ENCODE measurements around the gene CIRBP. TPM values are rescaled to one million over a fixed set of nuclear protein-coding genes. Genes with fewer than 3 reads are reported as not detected.
A peak's percentile ranks its signal among the peaks of the same experiment; 100 is the strongest.

Gene CIRBP
- total and polyA plus RNA-seq, 2 of the 13 experiments (the other 11 are each of a cell fraction or from before 2014, with no cell fraction given), result 133 to 140 TPM

DNA sequence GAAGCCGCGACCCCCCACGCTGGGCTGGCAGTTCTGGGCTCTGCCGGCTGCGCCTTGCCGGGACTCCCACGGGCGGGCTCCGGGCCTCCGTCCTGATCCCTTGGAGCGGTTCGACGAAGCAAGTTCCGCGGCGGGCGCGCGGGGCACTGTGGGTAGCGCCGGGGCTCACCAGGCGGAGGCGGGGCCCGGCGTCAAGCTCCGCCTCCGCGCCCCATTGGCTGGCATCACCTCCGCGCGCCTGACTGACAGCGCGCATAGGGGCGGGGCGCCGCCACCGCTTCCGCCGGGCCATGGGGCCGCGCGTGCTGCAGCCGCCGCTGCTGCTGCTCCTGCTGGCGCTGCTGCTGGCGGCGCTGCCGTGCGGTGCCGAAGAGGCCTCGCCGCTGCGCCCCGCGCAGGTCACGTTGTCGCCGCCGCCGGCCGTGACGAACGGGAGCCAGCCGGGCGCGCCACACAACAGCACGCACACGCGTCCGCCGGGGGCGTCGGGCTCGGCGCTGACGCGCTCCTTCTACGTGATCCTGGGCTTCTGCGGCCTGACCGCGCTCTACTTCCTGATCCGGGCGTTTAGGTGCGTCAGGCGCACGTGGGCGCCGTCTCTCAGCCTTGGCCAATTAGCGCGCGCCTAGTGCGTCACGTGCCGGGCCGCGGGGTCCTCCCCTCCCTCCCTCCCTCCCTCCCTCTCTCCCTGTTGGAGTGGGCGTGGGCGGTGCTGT lies 6.3 kb downstream of the CIRBP start, which contains the start of gene FAM174C (continued):
- TF ChIP-seq ARHGAP35 (CRISPR knock-in tag; IDR thresholded peaks at IDR 0.05; ENCODE audit: borderline replicate concordance) (no peak), MTA3 (CRISPR knock-in tag; IDR thresholded peaks at IDR 0.05) (no peak), ZNF713 (CRISPR knock-in tag; IDR thresholded peaks at IDR 0.05) (no peak), ZSCAN22 (CRISPR knock-in tag; IDR thresholded peaks at IDR 0.05) (no peak), RBM22 (optimal IDR thresholded peaks at IDR 0.05; ENCODE audit: low read length) (peak; percentile 90), ZNF367 (CRISPR knock-in tag; IDR thresholded peaks at IDR 0.05; ENCODE audit: borderline replicate concordance) (no peak; the same call in 1 of the 2 replicates), FOXA3 (CRISPR knock-in tag; IDR thresholded peaks at IDR 0.05) (0 out of 2 replicates have a peak, but pooled peaks have one; percentile 4), ZNF282 (IDR thresholded peaks at IDR 0.05; ENCODE audit: partially characterized antibody) (no peak)
- TF ChIP-seq, protein P1, sequence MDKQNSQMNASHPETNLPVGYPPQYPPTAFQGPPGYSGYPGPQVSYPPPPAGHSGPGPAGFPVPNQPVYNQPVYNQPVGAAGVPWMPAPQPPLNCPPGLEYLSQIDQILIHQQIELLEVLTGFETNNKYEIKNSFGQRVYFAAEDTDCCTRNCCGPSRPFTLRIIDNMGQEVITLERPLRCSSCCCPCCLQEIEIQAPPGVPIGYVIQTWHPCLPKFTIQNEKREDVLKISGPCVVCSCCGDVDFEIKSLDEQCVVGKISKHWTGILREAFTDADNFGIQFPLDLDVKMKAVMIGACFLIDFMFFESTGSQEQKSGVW (CRISPR knock-in tag; IDR thresholded peaks at IDR 0.05; ENCODE audit: borderline replicate concordance), result 0 out of 2 replicates have a peak, but pooled peaks have one; percentile 61
- TF ChIP-seq, protein P2, sequence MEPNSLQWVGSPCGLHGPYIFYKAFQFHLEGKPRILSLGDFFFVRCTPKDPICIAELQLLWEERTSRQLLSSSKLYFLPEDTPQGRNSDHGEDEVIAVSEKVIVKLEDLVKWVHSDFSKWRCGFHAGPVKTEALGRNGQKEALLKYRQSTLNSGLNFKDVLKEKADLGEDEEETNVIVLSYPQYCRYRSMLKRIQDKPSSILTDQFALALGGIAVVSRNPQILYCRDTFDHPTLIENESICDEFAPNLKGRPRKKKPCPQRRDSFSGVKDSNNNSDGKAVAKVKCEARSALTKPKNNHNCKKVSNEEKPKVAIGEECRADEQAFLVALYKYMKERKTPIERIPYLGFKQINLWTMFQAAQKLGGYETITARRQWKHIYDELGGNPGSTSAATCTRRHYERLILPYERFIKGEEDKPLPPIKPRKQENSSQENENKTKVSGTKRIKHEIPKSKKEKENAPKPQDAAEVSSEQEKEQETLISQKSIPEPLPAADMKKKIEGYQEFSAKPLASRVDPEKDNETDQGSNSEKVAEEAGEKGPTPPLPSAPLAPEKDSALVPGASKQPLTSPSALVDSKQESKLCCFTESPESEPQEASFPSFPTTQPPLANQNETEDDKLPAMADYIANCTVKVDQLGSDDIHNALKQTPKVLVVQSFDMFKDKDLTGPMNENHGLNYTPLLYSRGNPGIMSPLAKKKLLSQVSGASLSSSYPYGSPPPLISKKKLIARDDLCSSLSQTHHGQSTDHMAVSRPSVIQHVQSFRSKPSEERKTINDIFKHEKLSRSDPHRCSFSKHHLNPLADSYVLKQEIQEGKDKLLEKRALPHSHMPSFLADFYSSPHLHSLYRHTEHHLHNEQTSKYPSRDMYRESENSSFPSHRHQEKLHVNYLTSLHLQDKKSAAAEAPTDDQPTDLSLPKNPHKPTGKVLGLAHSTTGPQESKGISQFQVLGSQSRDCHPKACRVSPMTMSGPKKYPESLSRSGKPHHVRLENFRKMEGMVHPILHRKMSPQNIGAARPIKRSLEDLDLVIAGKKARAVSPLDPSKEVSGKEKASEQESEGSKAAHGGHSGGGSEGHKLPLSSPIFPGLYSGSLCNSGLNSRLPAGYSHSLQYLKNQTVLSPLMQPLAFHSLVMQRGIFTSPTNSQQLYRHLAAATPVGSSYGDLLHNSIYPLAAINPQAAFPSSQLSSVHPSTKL (CRISPR knock-in tag; IDR thresholded peaks at IDR 0.05), result no peak
- TF ChIP-seq, protein P3, sequence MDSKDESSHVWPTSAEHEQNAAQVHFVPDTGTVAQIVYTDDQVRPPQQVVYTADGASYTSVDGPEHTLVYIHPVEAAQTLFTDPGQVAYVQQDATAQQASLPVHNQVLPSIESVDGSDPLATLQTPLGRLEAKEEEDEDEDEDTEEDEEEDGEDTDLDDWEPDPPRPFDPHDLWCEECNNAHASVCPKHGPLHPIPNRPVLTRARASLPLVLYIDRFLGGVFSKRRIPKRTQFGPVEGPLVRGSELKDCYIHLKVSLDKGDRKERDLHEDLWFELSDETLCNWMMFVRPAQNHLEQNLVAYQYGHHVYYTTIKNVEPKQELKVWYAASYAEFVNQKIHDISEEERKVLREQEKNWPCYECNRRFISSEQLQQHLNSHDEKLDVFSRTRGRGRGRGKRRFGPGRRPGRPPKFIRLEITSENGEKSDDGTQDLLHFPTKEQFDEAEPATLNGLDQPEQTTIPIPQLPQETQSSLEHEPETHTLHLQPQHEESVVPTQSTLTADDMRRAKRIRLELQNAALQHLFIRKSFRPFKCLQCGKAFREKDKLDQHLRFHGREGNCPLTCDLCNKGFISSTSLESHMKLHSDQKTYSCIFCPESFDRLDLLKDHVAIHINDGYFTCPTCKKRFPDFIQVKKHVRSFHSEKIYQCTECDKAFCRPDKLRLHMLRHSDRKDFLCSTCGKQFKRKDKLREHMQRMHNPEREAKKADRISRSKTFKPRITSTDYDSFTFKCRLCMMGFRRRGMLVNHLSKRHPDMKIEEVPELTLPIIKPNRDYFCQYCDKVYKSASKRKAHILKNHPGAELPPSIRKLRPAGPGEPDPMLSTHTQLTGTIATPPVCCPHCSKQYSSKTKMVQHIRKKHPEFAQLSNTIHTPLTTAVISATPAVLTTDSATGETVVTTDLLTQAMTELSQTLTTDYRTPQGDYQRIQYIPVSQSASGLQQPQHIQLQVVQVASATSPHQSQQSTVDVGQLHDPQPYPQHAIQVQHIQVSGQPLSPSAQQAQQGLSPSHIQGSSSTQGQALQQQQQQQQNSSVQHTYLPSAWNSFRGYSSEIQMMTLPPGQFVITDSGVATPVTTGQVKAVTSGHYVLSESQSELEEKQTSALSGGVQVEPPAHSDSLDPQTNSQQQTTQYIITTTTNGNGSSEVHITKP (CRISPR knock-in tag; IDR thresholded peaks at IDR 0.05; ENCODE audit: low read depth), result no peak
- TF ChIP-seq, protein P4, sequence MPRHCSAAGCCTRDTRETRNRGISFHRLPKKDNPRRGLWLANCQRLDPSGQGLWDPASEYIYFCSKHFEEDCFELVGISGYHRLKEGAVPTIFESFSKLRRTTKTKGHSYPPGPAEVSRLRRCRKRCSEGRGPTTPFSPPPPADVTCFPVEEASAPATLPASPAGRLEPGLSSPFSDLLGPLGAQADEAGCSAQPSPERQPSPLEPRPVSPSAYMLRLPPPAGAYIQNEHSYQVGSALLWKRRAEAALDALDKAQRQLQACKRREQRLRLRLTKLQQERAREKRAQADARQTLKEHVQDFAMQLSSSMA (CRISPR knock-in tag; IDR thresholded peaks at IDR 0.05), result no peak
- TF ChIP-seq, protein P5, sequence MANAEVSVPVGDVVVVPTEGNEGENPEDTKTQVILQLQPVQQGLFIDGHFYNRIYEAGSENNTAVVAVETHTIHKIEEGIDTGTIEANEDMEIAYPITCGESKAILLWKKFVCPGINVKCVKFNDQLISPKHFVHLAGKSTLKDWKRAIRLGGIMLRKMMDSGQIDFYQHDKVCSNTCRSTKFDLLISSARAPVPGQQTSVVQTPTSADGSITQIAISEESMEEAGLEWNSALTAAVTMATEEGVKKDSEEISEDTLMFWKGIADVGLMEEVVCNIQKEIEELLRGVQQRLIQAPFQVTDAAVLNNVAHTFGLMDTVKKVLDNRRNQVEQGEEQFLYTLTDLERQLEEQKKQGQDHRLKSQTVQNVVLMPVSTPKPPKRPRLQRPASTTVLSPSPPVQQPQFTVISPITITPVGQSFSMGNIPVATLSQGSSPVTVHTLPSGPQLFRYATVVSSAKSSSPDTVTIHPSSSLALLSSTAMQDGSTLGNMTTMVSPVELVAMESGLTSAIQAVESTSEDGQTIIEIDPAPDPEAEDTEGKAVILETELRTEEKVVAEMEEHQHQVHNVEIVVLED (CRISPR knock-in tag; IDR thresholded peaks at IDR 0.05; ENCODE audit: borderline replicate concordance), result peak; percentile 94

All from HepG2 (cell line).